OCI-LY7 (cell line): ENCODE data around the gene HGS. TPM values are rescaled to one million over a fixed set of nuclear protein-coding genes. Genes with fewer than 3 reads are reported as not detected.
A peak's percentile ranks its signal among the peaks of the same experiment; 100 is the strongest.

Experiments used
- BruUV-seq: library from RNA; stranded (reverse); fragments of 400-500 nt; replicated peaks from 2 replicates; lab custom pipeline; 2021; lab: Mats Ljungman, UMichigan
- CTCF ChIA-PET: fragments of 300-600 bp; sonication (Branson Sonifier 250); formaldehyde crosslinking; loops from one replicate; lab custom pipeline; 2022; ENCODE audit warnings: antibody characterized with exemption; ENCODE audit not compliant: unreplicated experiment; lab: Charles Lee
- POLR2A ChIA-PET: fragments of 300-600 bp; sonication (Branson Sonifier 250); formaldehyde crosslinking; loops from one replicate; lab custom pipeline; 2022; ENCODE audit warnings: antibody characterized with exemption; lab: Charles Lee
- DNase-seq: peaks from one replicate; pipeline ENCODE4 v3.0.0-alpha.2; 2015; ENCODE audit warnings: low spot score
- H2AFZ ChIP-seq: fragments of 200-600 bp; sonication (generic), shearing (Covaris generic); 2 replicates; pipeline ENCODE4 v1.6.1; 2014; ENCODE audit warnings: mild to moderate bottlenecking, antibody characterized with exemption, low read length, moderate library complexity
- H3K27ac ChIP-seq: fragments of 200-600 bp; sonication (generic); 2 replicates; pipeline ENCODE4 v1.5.1; 2014; ENCODE audit warnings: mixed run types, low read depth, mild to moderate bottlenecking, moderate library complexity, low read length, inconsistent platforms; ENCODE audit not compliant: poor library complexity, severe bottlenecking
- H3K36me3 ChIP-seq: fragments of 200-600 bp; sonication (generic); 2 replicates; pipeline ENCODE4 v1.6.1; 2014; ENCODE audit warnings: mild to moderate bottlenecking, antibody characterized with exemption, low read length, moderate library complexity, mixed read lengths; ENCODE audit not compliant: insufficient read depth
- H3K4me1 ChIP-seq: fragments of 200-600 bp; sonication (generic); 2 replicates; pipeline ENCODE4 v1.5.1; 2014; ENCODE audit warnings: mild to moderate bottlenecking, low read length; ENCODE audit not compliant: insufficient read depth, poor library complexity, severe bottlenecking
- H3K4me2 ChIP-seq: fragments of 200-600 bp; sonication (generic); 2 replicates; pipeline ENCODE4 v1.6.1; 2014; ENCODE audit warnings: mild to moderate bottlenecking, low read length
- H3K4me3 ChIP-seq: fragments of 200-600 bp; sonication (generic); 2 replicates; pipeline ENCODE4 v1.5.1; 2014; ENCODE audit warnings: mild to moderate bottlenecking, low read depth, low read length; ENCODE audit not compliant: poor library complexity, severe bottlenecking
- H3K79me2 ChIP-seq: fragments of 200-600 bp; sonication (generic); 2 replicates; pipeline ENCODE4 v1.6.1; 2016; ENCODE audit warnings: low read depth, mild to moderate bottlenecking, low read length, moderate library complexity, mixed read lengths; ENCODE audit not compliant: insufficient read depth
- H3K9me2 ChIP-seq: fragments of 200-600 bp; sonication (generic); 2 replicates; pipeline ENCODE4 v1.6.1; 2016; ENCODE audit warnings: mild to moderate bottlenecking, low read length, mixed read lengths; ENCODE audit not compliant: insufficient read depth
- H3K9me3 ChIP-seq: fragments of 200-600 bp; sonication (generic); 2 replicates; pipeline ENCODE4 v1.6.1; 2014; ENCODE audit warnings: mild to moderate bottlenecking, mixed run types, low read length, mixed read lengths
- H4K20me1 ChIP-seq: fragments of 200-600 bp; sonication (generic); 2 replicates; pipeline ENCODE4 v1.6.1; 2014; ENCODE audit warnings: mild to moderate bottlenecking, antibody characterized with exemption, low read length, moderate library complexity, mixed read lengths; ENCODE audit not compliant: insufficient read depth
- CTCF ChIP-seq: fragments of 200-600 bp; sonication (generic); conservative IDR thresholded peaks from 2 replicates; pipeline ENCODE4 v1.5.1; 2014; ENCODE audit warnings: mild to moderate bottlenecking, antibody characterized with exemption, low read length, moderate library complexity, mixed read lengths
- EZH2phosphoT487 ChIP-seq: fragments of 200-600 bp; sonication (generic); IDR thresholded peaks from 2 replicates; pipeline ENCODE4 v1.6.1; 2018; ENCODE audit warnings: low read depth, borderline replicate concordance, mild to moderate bottlenecking, mixed run types, antibody characterized with exemption, low read length, moderate library complexity, mixed read lengths
- intact Hi-C: fragments of 100-400 bp; cut with micrococcal nuclease; formaldehyde crosslinking; loops from one replicate; pipeline ENCODE4 v1.10.0; 2022; ENCODE audit not compliant: unreplicated experiment
- total RNA-seq, 2 experiments: library from RNA; depleted of rRNA in 1 of 2; stranded (reverse); fragments of >200 nt in 1 of 2; shearing (Covaris generic) in 1 of 2; gene quantifications; 2 replicates each; pipeline ENCODE4 v1.2.3, GENCODE V29; 2014 to 2022

Gene HGS
- total RNA-seq, 2 experiments from 2014 or later: 162 to 175 TPM

GRCh38 chr17:81703747-81704654 lies 20.2 kb downstream of the HGS start:
- H4K20me1 ChIP-seq: peaks cover 12% of the 10 kb centered on the region; the same call in 1 of the 2 replicates
- no peaks in the 10 kb centered on the region for H3K9me2 ChIP-seq
- TF ChIP-seq EZH2phosphoT487 (no peak), CTCF (no peak)
- peak overlapping the region; percentile 80 for H3K27ac ChIP-seq
- H3K36me3 ChIP-seq: peaks cover 91% of the 10 kb centered on the region
- peak overlapping the region; percentile 3; the same call in 1 of the 2 replicates for H2AFZ ChIP-seq
- peak overlapping the region; percentile 92 for H3K4me3 ChIP-seq
- peaks cover 62% of the 10 kb centered on the region for H3K79me2 ChIP-seq
- CTCF ChIA-PET: interaction anchor here (0.6 kb wide), 1 partner anchor 224 kb away, joined by 4 read pairs; the partner anchor contains the start of gene MAFG
- BruUV-seq: no TSS peak
- intact Hi-C loops: loop anchor here (1.0 kb wide), 2 partner anchors 7 to 21 kb away; partner anchors contain the start of gene ARL16
- H3K9me3 ChIP-seq: no peaks in the 10 kb centered on the region
- H3K4me1 ChIP-seq: peaks cover 23% of the 10 kb centered on the region
- peak; percentile 37 for DNase-seq
- POLR2A ChIA-PET: interaction anchor here (0.6 to 1.9 kb wide), 5 partner anchors 7 to 409 kb away, joined by 3 to 12 read pairs (median 3); partner anchors contain the start of genes ARL16, HGS and SLC38A10
- H3K4me2 ChIP-seq: peak overlapping the region; percentile 92

DNA sequence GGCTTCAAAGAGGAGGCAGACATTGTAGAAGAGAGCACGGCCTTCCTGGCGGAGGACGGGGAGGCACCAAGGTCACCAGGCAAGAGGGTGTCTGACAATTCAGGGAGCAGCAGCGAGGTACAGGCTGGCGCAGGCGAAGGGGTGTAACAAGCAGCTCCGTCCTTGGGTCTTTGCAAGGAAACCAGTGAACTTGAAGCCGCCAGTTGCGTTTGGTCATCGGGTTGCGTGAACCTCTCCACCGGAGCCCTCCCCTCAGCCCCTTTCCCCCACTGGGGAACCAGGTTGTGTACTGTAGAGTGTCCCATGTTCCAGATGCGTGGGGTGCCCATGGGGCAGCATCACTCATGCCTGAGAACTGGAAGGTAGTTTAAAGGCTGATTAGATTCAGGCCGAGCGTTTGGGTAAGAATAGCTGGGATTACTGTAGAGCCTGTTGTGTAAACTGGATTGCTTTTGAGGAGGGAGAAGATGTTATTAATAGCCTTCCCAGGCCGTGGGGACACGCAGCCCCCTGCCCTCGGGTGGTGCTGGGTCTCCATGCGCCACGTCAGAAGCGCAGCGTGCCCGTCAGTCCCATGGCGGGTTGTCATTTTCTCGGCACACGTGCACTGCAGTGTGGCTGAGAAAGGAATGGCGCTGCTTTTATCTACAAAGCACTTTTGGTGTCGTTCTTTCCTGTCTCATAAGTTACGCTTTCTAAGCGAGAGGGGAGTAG lies 21.9 kb downstream of the HGS start:
- POLR2A ChIA-PET: no interaction called here
- Histone ChIP-seq H3K27ac (no peak overlapping the region), H3K9me3 (no peaks in the 10 kb centered on the region), H3K4me1 (peaks cover 25% of the 10 kb centered on the region), H2AFZ (no peak overlapping the region), H4K20me1 (peaks cover 12% of the 10 kb centered on the region; the same call in 1 of the 2 replicates), H3K36me3 (peaks cover 85% of the 10 kb centered on the region), H3K9me2 (no peaks in the 10 kb centered on the region), H3K79me2 (peaks cover 50% of the 10 kb centered on the region), H3K4me2 (no peak overlapping the region), H3K4me3 (no peak overlapping the region)
- intact Hi-C loops: no loop called here
- CTCF ChIA-PET: no interaction called here
- DNase-seq: no peak
- TF ChIP-seq EZH2phosphoT487 (no peak), CTCF (no peak)
- TSS peak; percentile 32 for BruUV-seq
